ENCODE measurements around the gene C2orf92.
"Not testable (repeated sequence)": the region's sequence is repeated elsewhere in the genome, so short reads cannot be mapped to it uniquely, and the experiment has no call there.

Gene C2orf92

DNA sequence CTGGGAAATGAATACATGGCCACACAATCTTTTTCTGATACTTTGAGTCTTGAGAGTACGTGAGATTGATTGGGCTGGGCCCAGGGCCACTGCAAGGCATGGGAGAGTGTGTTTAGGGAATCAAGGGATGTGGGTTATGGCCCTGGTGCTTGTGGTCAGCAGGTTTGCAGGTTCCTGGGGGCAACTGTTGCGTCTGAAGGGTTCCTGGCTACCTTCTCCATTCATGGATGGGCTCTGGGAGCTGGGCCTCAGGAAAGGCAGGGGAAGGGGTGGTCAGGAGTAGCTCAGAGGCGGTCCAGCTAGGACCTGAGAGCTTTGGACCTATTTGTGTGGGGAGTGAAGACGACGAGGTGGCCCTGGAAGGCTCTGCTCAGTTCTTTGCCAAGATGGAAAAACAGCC lies 35.5 kb downstream of the C2orf92 start:
- TF ChIP-seq, protein P1, sequence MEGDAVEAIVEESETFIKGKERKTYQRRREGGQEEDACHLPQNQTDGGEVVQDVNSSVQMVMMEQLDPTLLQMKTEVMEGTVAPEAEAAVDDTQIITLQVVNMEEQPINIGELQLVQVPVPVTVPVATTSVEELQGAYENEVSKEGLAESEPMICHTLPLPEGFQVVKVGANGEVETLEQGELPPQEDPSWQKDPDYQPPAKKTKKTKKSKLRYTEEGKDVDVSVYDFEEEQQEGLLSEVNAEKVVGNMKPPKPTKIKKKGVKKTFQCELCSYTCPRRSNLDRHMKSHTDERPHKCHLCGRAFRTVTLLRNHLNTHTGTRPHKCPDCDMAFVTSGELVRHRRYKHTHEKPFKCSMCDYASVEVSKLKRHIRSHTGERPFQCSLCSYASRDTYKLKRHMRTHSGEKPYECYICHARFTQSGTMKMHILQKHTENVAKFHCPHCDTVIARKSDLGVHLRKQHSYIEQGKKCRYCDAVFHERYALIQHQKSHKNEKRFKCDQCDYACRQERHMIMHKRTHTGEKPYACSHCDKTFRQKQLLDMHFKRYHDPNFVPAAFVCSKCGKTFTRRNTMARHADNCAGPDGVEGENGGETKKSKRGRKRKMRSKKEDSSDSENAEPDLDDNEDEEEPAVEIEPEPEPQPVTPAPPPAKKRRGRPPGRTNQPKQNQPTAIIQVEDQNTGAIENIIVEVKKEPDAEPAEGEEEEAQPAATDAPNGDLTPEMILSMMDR (conservative IDR thresholded peaks at IDR 0.05; ENCODE audit: low read length): no peak
- no peak for DNase-seq (ENCODE audit: low read depth)
- no peak overlapping the region for H3K4me3 ChIP-seq (ENCODE audit: low read length)

- DNase-seq (ENCODE audit: low read depth): no peak
- TF ChIP-seq, protein P1 (conservative IDR thresholded peaks at IDR 0.05; ENCODE audit: low read length): no peak
Measured at GRCh38 chr2:97706112-97706511, 36.6 kb downstream of the C2orf92 start.

DNA sequence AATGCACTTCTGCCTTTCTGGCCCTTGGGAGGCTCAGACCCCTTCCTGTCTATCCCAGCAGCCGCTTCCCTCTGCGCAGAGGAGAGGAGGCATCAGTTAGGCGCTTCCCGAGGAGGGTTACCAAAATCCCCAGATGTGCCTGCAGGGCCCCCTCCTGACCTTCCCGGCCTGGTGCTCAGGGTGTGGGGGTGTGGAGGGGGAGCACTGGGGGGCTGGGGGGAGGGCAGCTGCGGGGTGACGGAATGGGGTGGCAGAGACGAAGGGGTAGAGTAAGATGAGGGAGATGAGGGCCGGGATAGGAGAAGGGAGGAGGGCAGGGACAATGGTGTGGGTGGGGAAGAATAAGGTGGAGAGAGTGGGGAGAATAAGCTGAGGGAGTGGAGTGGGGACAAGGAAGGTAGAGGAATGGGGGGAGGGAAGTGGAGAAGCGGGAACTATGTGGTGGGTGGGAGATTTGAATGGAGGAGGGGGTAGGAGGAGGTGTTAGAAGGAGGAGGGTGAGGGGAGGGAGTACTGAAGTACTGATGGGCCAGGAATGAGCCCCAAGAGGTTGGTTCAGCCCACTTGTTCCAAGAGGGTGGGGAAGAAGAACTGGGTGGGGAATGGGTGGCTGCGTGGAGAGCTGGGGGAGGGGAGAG lies 37.3 kb downstream of the C2orf92 start:
- H3K4me3 ChIP-seq (ENCODE audit: low read length): no peak overlapping the region
- DNase-seq (ENCODE audit: low read depth): no peak
- TF ChIP-seq, protein P1 (conservative IDR thresholded peaks at IDR 0.05; ENCODE audit: low read length): no peak

More at GRCh38 chr2:97706112-97706511, 36.6 kb downstream of the C2orf92 start:
- H3K4me3 ChIP-seq (ENCODE audit: low read length): no peak overlapping the region

GRCh38 chr2:97707362-97708047 lies 38.0 kb downstream of the C2orf92 start:
- TF ChIP-seq, protein P1 (conservative IDR thresholded peaks at IDR 0.05; ENCODE audit: low read length): no peak
- H3K4me3 ChIP-seq (ENCODE audit: low read length): no peak overlapping the region
- no peak for DNase-seq (ENCODE audit: low read depth)

GRCh38 chr2:97708048-97708380 lies 38.5 kb downstream of the C2orf92 start:
- DNase-seq (ENCODE audit: low read depth): no peak
- TF ChIP-seq, protein P1 (conservative IDR thresholded peaks at IDR 0.05; ENCODE audit: low read length): no peak
- no peak overlapping the region for H3K4me3 ChIP-seq (ENCODE audit: low read length)

- H3K4me3 ChIP-seq (ENCODE audit: low read length): no peak overlapping the region
- DNase-seq (ENCODE audit: low read depth): no peak
- TF ChIP-seq, protein P1 (conservative IDR thresholded peaks at IDR 0.05; ENCODE audit: low read length): no peak
Measured at GRCh38 chr2:97708608-97709007, 39.1 kb downstream of the C2orf92 start.

GRCh38 chr2:97711394-97711711 lies 41.8 kb downstream of the C2orf92 start:
- no peak for DNase-seq (ENCODE audit: low read depth)
- H3K4me3 ChIP-seq (ENCODE audit: low read length): no peak overlapping the region
- TF ChIP-seq, protein P1 (conservative IDR thresholded peaks at IDR 0.05; ENCODE audit: low read length): no peak

- H3K4me3 ChIP-seq (ENCODE audit: low read length): not testable (repeated sequence)
Measured at GRCh38 chr2:97712175-97712574, 42.7 kb downstream of the C2orf92 start.

More at GRCh38 chr2:97712175-97712574, 42.7 kb downstream of the C2orf92 start:
- not testable (repeated sequence) for DNase-seq (ENCODE audit: low read depth)

Measured in AG10803 (cell line).